HFFc6 (cell line): ENCODE results near the gene ABHD1. TPM values are rescaled to one million over a fixed set of nuclear protein-coding genes. Genes with fewer than 3 reads are reported as not detected.

Experiments used
- DNase-seq: peaks from one replicate; pipeline ENCODE4 v3.0.0-alpha.2; 2018
- H3K27ac Mint-ChIP-seq: 2 replicates; pipeline ENCODE4 v1.8.0; 2020; ENCODE audit warnings: mild to moderate bottlenecking, mixed read lengths
- H3K27me3 Mint-ChIP-seq: 2 replicates; pipeline ENCODE4 v1.8.0; 2021; ENCODE audit warnings: mild to moderate bottlenecking, moderate library complexity, mixed read lengths; ENCODE audit not compliant: insufficient read depth
- H3K36me3 Mint-ChIP-seq: 2 replicates; pipeline ENCODE4 v1.8.0; 2021; ENCODE audit warnings: low read depth, mixed read lengths
- H3K4me1 Mint-ChIP-seq: 2 replicates; pipeline ENCODE4 v1.8.0; 2020; ENCODE audit warnings: low read depth, mixed read lengths
- H3K4me3 Mint-ChIP-seq: 2 replicates; pipeline ENCODE4 v1.8.0; 2020; ENCODE audit warnings: mild to moderate bottlenecking, moderate library complexity, mixed read lengths
- H3K9me3 Mint-ChIP-seq: 2 replicates; pipeline ENCODE4 v1.8.0; 2020; ENCODE audit warnings: mild to moderate bottlenecking, mixed read lengths
- CTCF ChIP-seq: fragments of 200-600 bp; sonication (generic); IDR thresholded peaks from 2 replicates; pipeline ENCODE4 v1.5.0; 2021; ENCODE audit warnings: antibody characterized with exemption, mild to moderate bottlenecking
- total RNA-seq, 6 experiments: library from RNA; stranded (reverse); fragmentation: NEBNext Ultra II Directional; extraction: Animal tissue kit (Norgen Biotek cat#: 25700); gene quantifications; 2 replicates in 1 of 6; 3 replicates in 5 of 6; pipeline ENCODE4 v1.2.3, GENCODE V29; 2021

ABHD1 gene
- total RNA-seq, 6 experiments from 2014 or later = not detected

GRCh38 chr2:27158468-27158867 is 34.9 kb downstream of the ABHD1 start:
- H3K27me3 Mint-ChIP-seq = peaks cover 28% of the 10 kb centered on the region
- no peaks in the 10 kb centered on the region for H3K9me3 Mint-ChIP-seq
- no peak overlapping the region for H3K4me3 Mint-ChIP-seq
- H3K36me3 Mint-ChIP-seq = no peaks in the 10 kb centered on the region
- TF ChIP-seq CTCF = no peak
- DNase-seq = no peak
- H3K27ac Mint-ChIP-seq = no peak overlapping the region
- H3K4me1 Mint-ChIP-seq = peaks cover 11% of the 10 kb centered on the region

GRCh38 chr2:27159271-27159670 is 35.7 kb downstream of the ABHD1 start:
- no peak for DNase-seq
- Mint-ChIP-seq H3K9me3 (no peaks in the 10 kb centered on the region), H3K36me3 (no peaks in the 10 kb centered on the region), H3K4me1 (peaks cover 11% of the 10 kb centered on the region), H3K27ac (no peak overlapping the region), H3K27me3 (peaks cover 30% of the 10 kb centered on the region), H3K4me3 (no peak overlapping the region)
- TF ChIP-seq CTCF = no peak

GRCh38 chr2:27160191-27160590 is 36.6 kb downstream of the ABHD1 start:
- H3K27me3 Mint-ChIP-seq = peaks cover 31% of the 10 kb centered on the region
- H3K9me3 Mint-ChIP-seq = no peaks in the 10 kb centered on the region
- H3K27ac Mint-ChIP-seq = no peak overlapping the region
- no peak for DNase-seq
- H3K4me1 Mint-ChIP-seq = peaks cover 11% of the 10 kb centered on the region
- TF ChIP-seq CTCF = no peak
- no peak overlapping the region for H3K4me3 Mint-ChIP-seq
- no peaks in the 10 kb centered on the region for H3K36me3 Mint-ChIP-seq

- Mint-ChIP-seq H3K4me1 (peaks cover 11% of the 10 kb centered on the region), H3K9me3 (no peaks in the 10 kb centered on the region), H3K4me3 (no peak overlapping the region), H3K27ac (no peak overlapping the region), H3K27me3 (peaks cover 30% of the 10 kb centered on the region), H3K36me3 (no peaks in the 10 kb centered on the region)
- DNase-seq = no peak
- TF ChIP-seq CTCF = no peak
Measured at GRCh38 chr2:27162151-27163121, 38.8 kb downstream of the ABHD1 start.

- Mint-ChIP-seq H3K4me1 (peaks cover 11% of the 10 kb centered on the region), H3K36me3 (no peaks in the 10 kb centered on the region), H3K27ac (no peak overlapping the region), H3K4me3 (no peak overlapping the region), H3K9me3 (no peaks in the 10 kb centered on the region), H3K27me3 (peaks cover 28% of the 10 kb centered on the region)
- DNase-seq = no peak
- no peak for TF ChIP-seq CTCF
Measured at GRCh38 chr2:27164960-27165763, 41.5 kb downstream of the ABHD1 start.
